ENCODE results near the gene RNU1-2. TPM values are rescaled to one million over a fixed set of nuclear protein-coding genes. Genes with fewer than 3 reads are reported as not detected.

Gene RNU1-2
- total RNA-seq, 1 donor from 2014 or later = 3,598 TPM

- H3K9me3 Mint-ChIP-seq (ENCODE audit: unreplicated experiment) = peaks cover 13% of the 10 kb centered on the region
- H3K27me3 Mint-ChIP-seq (ENCODE audit: unreplicated experiment) = peaks cover 5% of the 10 kb centered on the region
- TF ChIP-seq CTCF (IDR thresholded peaks at IDR 0.05; ENCODE audit: partially characterized antibody, unreplicated experiment) = no peak
- H3K36me3 Mint-ChIP-seq (ENCODE audit: unreplicated experiment) = no peaks in the 10 kb centered on the region
- no peak overlapping the region for H3K27ac Mint-ChIP-seq (ENCODE audit: unreplicated experiment)
- DNase-seq = peak; percentile 100
- no peak overlapping the region for H3K4me3 Mint-ChIP-seq (ENCODE audit: unreplicated experiment)
- H3K4me1 Mint-ChIP-seq (ENCODE audit: low read depth, unreplicated experiment) = peaks cover 20% of the 10 kb centered on the region
These were observed 8.9 kb downstream of the RNU1-2 start for GRCh38 chr1:16904560-16905109.

GRCh38 chr1:16905110-16905867 lies 9.5 kb downstream of the RNU1-2 start:
- no peak overlapping the region for H3K27ac Mint-ChIP-seq (ENCODE audit: unreplicated experiment)
- no peak overlapping the region for H3K4me3 Mint-ChIP-seq (ENCODE audit: unreplicated experiment)
- no peak for DNase-seq

GRCh38 chr1:16905868-16906702 lies 10.3 kb downstream of the RNU1-2 start:
- H3K4me1 Mint-ChIP-seq (ENCODE audit: low read depth, unreplicated experiment) = peaks cover 14% of the 10 kb centered on the region
- peaks cover 11% of the 10 kb centered on the region for H3K9me3 Mint-ChIP-seq (ENCODE audit: unreplicated experiment)
- DNase-seq = no peak
- H3K27me3 Mint-ChIP-seq (ENCODE audit: unreplicated experiment) = peaks cover 6% of the 10 kb centered on the region
- TF ChIP-seq CTCF (IDR thresholded peaks at IDR 0.05; ENCODE audit: partially characterized antibody, unreplicated experiment) = no peak
- H3K36me3 Mint-ChIP-seq (ENCODE audit: unreplicated experiment) = no peaks in the 10 kb centered on the region
- no peak overlapping the region for H3K27ac Mint-ChIP-seq (ENCODE audit: unreplicated experiment)
- no peak overlapping the region for H3K4me3 Mint-ChIP-seq (ENCODE audit: unreplicated experiment)

More at GRCh38 chr1:16905110-16905867, 9.5 kb downstream of the RNU1-2 start:
- no peaks in the 10 kb centered on the region for H3K36me3 Mint-ChIP-seq (ENCODE audit: unreplicated experiment)
- TF ChIP-seq CTCF (IDR thresholded peaks at IDR 0.05; ENCODE audit: partially characterized antibody, unreplicated experiment) = no peak
- peaks cover 13% of the 10 kb centered on the region for H3K9me3 Mint-ChIP-seq (ENCODE audit: unreplicated experiment)
- peaks cover 5% of the 10 kb centered on the region for H3K27me3 Mint-ChIP-seq (ENCODE audit: unreplicated experiment)
- H3K4me1 Mint-ChIP-seq (ENCODE audit: low read depth, unreplicated experiment) = peaks cover 20% of the 10 kb centered on the region

- no peak for DNase-seq
- Mint-ChIP-seq H3K27ac (ENCODE audit: unreplicated experiment) (no peak overlapping the region), H3K27me3 (ENCODE audit: unreplicated experiment) (peaks cover 4% of the 10 kb centered on the region), H3K4me1 (ENCODE audit: low read depth, unreplicated experiment) (peaks cover 12% of the 10 kb centered on the region), H3K4me3 (ENCODE audit: unreplicated experiment) (no peak overlapping the region), H3K9me3 (ENCODE audit: unreplicated experiment) (peaks cover 11% of the 10 kb centered on the region), H3K36me3 (ENCODE audit: unreplicated experiment) (no peaks in the 10 kb centered on the region)
- TF ChIP-seq CTCF (IDR thresholded peaks at IDR 0.05; ENCODE audit: partially characterized antibody, unreplicated experiment) = no peak
These were observed 11.1 kb downstream of the RNU1-2 start for GRCh38 chr1:16906873-16907272.

Measured in glutamatergic neuron (in vitro differentiated cells).